ENCODE measurements around the gene DDX52. TPM values are rescaled to one million over a fixed set of nuclear protein-coding genes. Genes with fewer than 3 reads are reported as not detected.

The DDX52 gene
- total RNA-seq (10 to 100 TPM; 11.3 to 20.3 (median 19.6) TPM), polyA plus RNA-seq (10 to 100 TPM in 1 of 2 donors, 1 to 10 TPM in 1; 8.8 to 14.9 TPM)
- long read RNA-seq, donor 1, full-length matches to known transcripts = 14 of 55 reads
- long read RNA-seq, donor 1, partial matches to known transcripts = 28 of 55 reads
- long read RNA-seq, donor 1, other reads (novel, unspliced or antisense) = 13 of 55 reads
- long read RNA-seq, donor 2, full-length matches to known transcripts = 13 of 13 reads
- long read RNA-seq, donor 2, partial matches to known transcripts = 0 of 13 reads
- long read RNA-seq, donor 2, other reads (novel, unspliced or antisense) = 0 of 13 reads
- long read RNA-seq, donor 3, full-length matches to known transcripts = 14 of 22 reads
- long read RNA-seq, donor 3, partial matches to known transcripts = 2 of 22 reads
- long read RNA-seq, donor 3, other reads (novel, unspliced or antisense) = 6 of 22 reads

- peak within 1 kb of the TSS; percentile 47 to 82 for H3K27ac ChIP-seq
- H3K36me3 ChIP-seq = no peaks in the 10 kb centered on the region
- no peaks in the 10 kb centered on the region for H3K4me1 ChIP-seq (ENCODE audit: insufficient read depth)
- 0 to 1% (median 1%) methylated on average over 43 of the region's 43 CpGs for WGBS, 3 donors
- no peaks in the 10 kb centered on the region for H3K9me3 ChIP-seq
- DNase-seq = peak; percentile 88 to 94 (median 91)
- H3K27me3 ChIP-seq = no peaks in the 10 kb centered on the region
- peak within 1 kb of the TSS; percentile 81 for H3K4me3 ChIP-seq
- intact Hi-C loops (cut with DNase I) = no loop called here
- TF ChIP-seq CTCF (IDR thresholded peaks at IDR 0.05) (peak in 1 of 3 donors; percentile 17), EP300 (IDR thresholded peaks at IDR 0.05) (no peak), POLR2A (IDR thresholded peaks at IDR 0.05) (peak; percentile 41)
Observed at GRCh38 chr17:37643118-37643766, at the start of gene DDX52. DDX52 (minus strand) TSS chr17:37643446; CDS start chr17:37643420, 26 bp downstream.

GRCh38 chr17:37691807-37692206, 48.6 kb upstream of the DDX52 start:
- no peak for DNase-seq
- intact Hi-C loops (cut with DNase I) = no loop called here
- no peak overlapping the region for H3K4me3 ChIP-seq
- no peaks in the 10 kb centered on the region for H3K4me1 ChIP-seq (ENCODE audit: insufficient read depth)
- no peaks in the 10 kb centered on the region for H3K27me3 ChIP-seq
- H3K9me3 ChIP-seq = no peaks in the 10 kb centered on the region
- TF ChIP-seq CTCF (IDR thresholded peaks at IDR 0.05) = no peak
- H3K27ac ChIP-seq = no peak overlapping the region
- H3K36me3 ChIP-seq = no peaks in the 10 kb centered on the region
- 73 to 80% (median 77%) methylated on average over 6 of the region's 6 CpGs for WGBS, 3 donors

GRCh38 chr17:37689317-37689716, 46.1 kb upstream of the DDX52 start:
- Histone ChIP-seq H3K27me3 (no peaks in the 10 kb centered on the region), H3K27ac (no peak overlapping the region), H3K4me3 (no peak overlapping the region), H3K4me1 (ENCODE audit: insufficient read depth) (no peaks in the 10 kb centered on the region), H3K9me3 (no peaks in the 10 kb centered on the region), H3K36me3 (no peaks in the 10 kb centered on the region)
- no peak for DNase-seq
- intact Hi-C loops (cut with DNase I) = no loop called here
- WGBS, 3 donors = 54 to 57% (median 56%) methylated on average over 7 of the region's 7 CpGs
- TF ChIP-seq CTCF (IDR thresholded peaks at IDR 0.05) = no peak
- no peak for TF ChIP-seq EP300 (IDR thresholded peaks at IDR 0.05)
- no peak for TF ChIP-seq POLR2A (IDR thresholded peaks at IDR 0.05)

- no peak for DNase-seq
- Histone ChIP-seq H3K27ac (no peak overlapping the region), H3K4me3 (no peak overlapping the region), H3K27me3 (no peaks in the 10 kb centered on the region), H3K4me1 (ENCODE audit: insufficient read depth) (no peaks in the 10 kb centered on the region), H3K9me3 (no peaks in the 10 kb centered on the region), H3K36me3 (no peaks in the 10 kb centered on the region)
- TF ChIP-seq CTCF (IDR thresholded peaks at IDR 0.05) = no peak
- TF ChIP-seq EP300 (IDR thresholded peaks at IDR 0.05) = no peak
- no peak for TF ChIP-seq POLR2A (IDR thresholded peaks at IDR 0.05)
- WGBS, 3 donors = 42 to 44% (median 42%) methylated on average over 9 of the region's 9 CpGs
- intact Hi-C loops (cut with DNase I) = no loop called here
Observed at GRCh38 chr17:37683454-37683984, 40.3 kb upstream of the DDX52 start.
